GM18526 (cell line): ENCODE data around the gene IL18BP.

Experiments
- POLR2A ChIP-seq: IDR thresholded peaks from 3 replicates; pipeline ENCODE4 v1.6.1; 2011; ENCODE audit not compliant: insufficient read length; ENCODE audit errors: extremely low read depth

Gene IL18BP

GRCh38 chr11:72042064-72042745 lies 43.5 kb downstream of the IL18BP start:
- no peak for TF ChIP-seq POLR2A

DNA sequence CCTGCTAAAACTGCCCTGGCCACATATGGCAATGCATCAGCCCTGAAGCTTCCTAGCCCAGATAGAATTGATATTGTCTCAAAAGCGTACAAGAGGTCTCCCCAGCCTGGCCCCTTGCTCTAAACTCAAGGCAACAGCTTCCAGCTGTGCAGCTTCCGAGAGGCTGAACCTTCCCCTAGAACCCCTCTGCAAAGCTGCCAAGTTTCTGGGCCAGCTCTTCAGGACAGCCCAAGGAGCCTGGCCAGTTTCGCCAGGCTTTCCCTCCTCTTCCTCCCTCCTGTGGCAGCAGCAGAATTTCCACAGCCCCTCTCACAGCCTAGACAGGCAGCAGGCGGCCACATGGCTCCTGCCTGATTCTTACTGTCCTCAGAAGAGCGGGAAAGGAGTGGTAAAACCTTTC lies 47.1 kb downstream of the IL18BP start:
- TF ChIP-seq POLR2A: no peak

- TF ChIP-seq POLR2A: no peak
These were observed 50.2 kb downstream of the IL18BP start for GRCh38 chr11:72048766-72049460.
